OCI-M1 (cell line): ENCODE results near the gene URB2.
A peak's percentile ranks its signal among the peaks of the same experiment; 100 is the strongest.

Source experiments
- DNase-seq: peaks from one replicate; lab custom pipeline; 2025; lab: John Stamatoyannopoulos, UW

The URB2 gene

GRCh38 chr1:229645324-229645993 is 19.4 kb downstream of the URB2 start:
- DNase-seq = no peak

- DNase-seq = no peak
Observed at GRCh38 chr1:229648406-229648805, 22.4 kb downstream of the URB2 start.

GRCh38 chr1:229650045-229650444 is 24.0 kb downstream of the URB2 start:
- no peak for DNase-seq

GRCh38 chr1:229651546-229651945 is 25.5 kb downstream of the URB2 start:
- no peak for DNase-seq

- no peak for DNase-seq
Observed at GRCh38 chr1:229653420-229653819, 27.4 kb downstream of the URB2 start.

GRCh38 chr1:229655781-229656180 is 29.7 kb downstream of the URB2 start:
- no peak for DNase-seq

- no peak for DNase-seq
Observed at GRCh38 chr1:229657993-229658755, 32.1 kb downstream of the URB2 start.

GRCh38 chr1:229661022-229661877 is 35.2 kb downstream of the URB2 start:
- peak; percentile 58 for DNase-seq

GRCh38 chr1:229661897-229662296 is 35.9 kb downstream of the URB2 start:
- no peak for DNase-seq

- no peak for DNase-seq
Observed at GRCh38 chr1:229664133-229664689, 38.2 kb downstream of the URB2 start.

- no peak for DNase-seq
Observed at GRCh38 chr1:229665912-229666558, 40.0 kb downstream of the URB2 start.

- DNase-seq = no peak
Observed at GRCh38 chr1:229666585-229666984, 40.5 kb downstream of the URB2 start.

GRCh38 chr1:229669333-229669732 is 43.3 kb downstream of the URB2 start:
- DNase-seq = no peak

GRCh38 chr1:229671310-229671709 is 45.3 kb downstream of the URB2 start:
- DNase-seq = no peak

GRCh38 chr1:229672246-229672645 is 46.2 kb downstream of the URB2 start:
- DNase-seq = no peak

GRCh38 chr1:229674042-229674441 is 48.0 kb downstream of the URB2 start:
- DNase-seq = no peak

- DNase-seq = no peak
Observed at GRCh38 chr1:229675396-229675795, 49.3 kb downstream of the URB2 start.

GRCh38 chr1:229685149-229685548 is 59.1 kb downstream of the URB2 start:
- no peak for DNase-seq

GRCh38 chr1:229689273-229689672 is 63.2 kb downstream of the URB2 start:
- no peak for DNase-seq

- DNase-seq = no peak
Observed at GRCh38 chr1:229689904-229690303, 63.9 kb downstream of the URB2 start.

- DNase-seq = no peak
Observed at GRCh38 chr1:229690662-229691061, 64.6 kb downstream of the URB2 start.

- peak; percentile 12 for DNase-seq
Observed at GRCh38 chr1:229691362-229691761, 65.3 kb downstream of the URB2 start.
